GM12892 (cell line): ENCODE results near the gene NFATC4.

Experiments
- POLR2A ChIP-seq: IDR thresholded peaks from 2 replicates; pipeline ENCODE4 v1.6.1; 2011; ENCODE audit warnings: low read depth, low read length, control low read depth
- POLR2AphosphoS5 ChIP-seq: IDR thresholded peaks from 2 replicates; pipeline ENCODE4 v1.6.1; 2011; ENCODE audit warnings: low read depth, low read length, control low read depth

DNA sequence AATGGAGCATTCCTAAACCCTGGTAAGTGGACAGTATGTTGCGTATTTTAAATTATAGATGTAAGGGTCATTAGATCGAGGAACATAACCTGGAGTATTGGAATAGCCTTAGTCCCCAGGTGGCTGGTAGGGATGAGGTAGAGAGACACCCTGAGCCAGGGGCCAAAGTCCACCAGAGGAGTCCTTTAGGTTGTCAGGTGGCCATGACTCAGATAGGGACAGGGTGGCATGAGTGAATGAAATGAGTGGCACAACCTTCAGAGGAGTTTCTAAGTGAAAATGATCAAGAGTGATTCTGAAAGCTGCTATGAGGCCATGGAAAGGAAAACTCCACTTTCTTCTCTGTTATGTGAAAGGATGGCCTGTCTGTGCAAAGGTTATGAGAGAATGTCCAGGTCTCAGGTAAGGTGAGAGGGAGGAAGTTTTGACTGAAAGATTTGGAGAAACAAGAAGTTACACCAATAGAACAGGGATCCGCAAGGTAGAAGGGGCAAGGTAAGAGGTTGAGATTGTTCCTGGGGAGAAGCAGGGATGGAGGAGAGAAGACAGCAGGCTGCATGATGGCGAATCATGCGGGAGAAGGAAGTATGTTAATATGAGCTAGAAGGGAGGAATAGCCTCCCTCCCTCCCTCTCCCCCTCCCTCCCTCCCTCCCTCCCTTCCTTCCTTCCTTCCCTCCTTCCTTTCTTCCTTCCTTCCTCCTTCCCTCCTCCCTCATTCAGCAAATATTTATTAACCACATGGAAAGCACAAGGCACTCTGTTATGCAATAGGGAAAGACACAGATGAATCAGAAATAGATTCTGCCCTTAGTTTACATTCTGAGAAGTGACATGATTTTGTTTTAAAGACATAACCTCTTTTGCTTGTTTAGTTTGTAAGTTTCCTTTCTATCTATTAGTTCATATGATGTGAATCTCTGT lies 14.2 kb upstream of the NFATC4 start:
- TF ChIP-seq POLR2AphosphoS5 (no peak), POLR2A (no peak)
